KMS-11 (cell line): ENCODE measurements around the gene KRTAP13-3.

Source experiments
- H2AFZ ChIP-seq: fragments of 200-600 bp; sonication (generic); 2 replicates; pipeline ENCODE4 v1.6.1; 2016; ENCODE audit warnings: antibody characterized with exemption, mixed run types, low read depth
- H3K27ac ChIP-seq: fragments of 200-600 bp; sonication (generic); 2 replicates; pipeline ENCODE4 v1.6.1; 2016; ENCODE audit warnings: mild to moderate bottlenecking, mixed run types
- H3K27me3 ChIP-seq: fragments of 200-600 bp; sonication (generic); 2 replicates; pipeline ENCODE4 v1.6.1; 2017; ENCODE audit warnings: mild to moderate bottlenecking, low read depth, mixed run types, moderate library complexity; ENCODE audit not compliant: insufficient read depth
- H3K36me3 ChIP-seq: fragments of 200-600 bp; sonication (generic); 2 replicates; pipeline ENCODE4 v1.6.1; 2017; ENCODE audit warnings: mild to moderate bottlenecking, mixed run types; ENCODE audit not compliant: insufficient read depth
- H3K4me1 ChIP-seq: fragments of 200-600 bp; sonication (generic); 2 replicates; pipeline ENCODE4 v1.6.1; 2016; ENCODE audit warnings: mild to moderate bottlenecking, low read depth, mixed run types; ENCODE audit not compliant: poor library complexity, severe bottlenecking
- H3K4me2 ChIP-seq: fragments of 200-600 bp; sonication (generic); 2 replicates; pipeline ENCODE4 v1.7.0; 2016; ENCODE audit warnings: mild to moderate bottlenecking, mixed run types
- H3K4me3 ChIP-seq: fragments of 200-600 bp; sonication (generic); IDR thresholded peaks from 2 replicates; pipeline ENCODE4 v1.6.1; 2017; ENCODE audit warnings: low read depth, low read length, mixed read lengths; ENCODE audit not compliant: insufficient read depth
- H3K79me2 ChIP-seq: fragments of 200-600 bp; sonication (generic); 2 replicates; pipeline ENCODE4 v1.6.1; 2016; ENCODE audit warnings: low read depth, mixed run types; ENCODE audit not compliant: insufficient read depth
- H3K9ac ChIP-seq: fragments of 200-600 bp; sonication (generic); 2 replicates; pipeline ENCODE4 v1.6.1; 2016; ENCODE audit warnings: mild to moderate bottlenecking, mixed run types
- H4K20me1 ChIP-seq: fragments of 200-600 bp; sonication (generic); 2 replicates; pipeline ENCODE4 v1.6.1; 2016; ENCODE audit warnings: mild to moderate bottlenecking, mixed run types; ENCODE audit not compliant: insufficient read depth
- TF ChIP-seq, protein P1 (sequence below): fragments of 200-600 bp; sonication (generic); conservative IDR thresholded peaks from 2 replicates; pipeline ENCODE4 v1.6.1; 2017; ENCODE audit warnings: low read depth, mild to moderate bottlenecking, antibody characterized with exemption, low read length, moderate library complexity, mixed read lengths

KRTAP13-3 gene

DNA sequence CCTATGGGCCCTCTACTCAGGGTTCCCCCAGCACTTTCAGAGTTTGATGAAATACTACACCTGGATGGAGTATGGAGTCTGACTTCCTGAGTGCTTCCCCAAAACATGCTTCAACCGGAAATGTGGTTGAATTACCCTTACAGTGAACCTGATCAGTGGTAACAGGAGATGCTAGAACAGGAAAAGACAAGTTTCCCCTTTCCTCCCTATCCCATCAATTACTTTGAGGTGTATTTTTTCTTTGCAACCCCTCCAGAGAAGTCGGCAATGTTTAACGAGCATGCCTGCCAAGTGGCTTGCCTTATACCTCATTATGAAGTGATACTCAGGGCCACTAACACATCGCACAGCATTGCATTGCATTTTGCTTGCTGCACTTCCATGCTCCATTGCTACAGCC lies 21.3 kb upstream of the KRTAP13-3 start:
- H3K36me3 ChIP-seq, result no peaks in the 10 kb centered on the region
- H3K9ac ChIP-seq, result no peak overlapping the region
- TF ChIP-seq, protein P1, sequence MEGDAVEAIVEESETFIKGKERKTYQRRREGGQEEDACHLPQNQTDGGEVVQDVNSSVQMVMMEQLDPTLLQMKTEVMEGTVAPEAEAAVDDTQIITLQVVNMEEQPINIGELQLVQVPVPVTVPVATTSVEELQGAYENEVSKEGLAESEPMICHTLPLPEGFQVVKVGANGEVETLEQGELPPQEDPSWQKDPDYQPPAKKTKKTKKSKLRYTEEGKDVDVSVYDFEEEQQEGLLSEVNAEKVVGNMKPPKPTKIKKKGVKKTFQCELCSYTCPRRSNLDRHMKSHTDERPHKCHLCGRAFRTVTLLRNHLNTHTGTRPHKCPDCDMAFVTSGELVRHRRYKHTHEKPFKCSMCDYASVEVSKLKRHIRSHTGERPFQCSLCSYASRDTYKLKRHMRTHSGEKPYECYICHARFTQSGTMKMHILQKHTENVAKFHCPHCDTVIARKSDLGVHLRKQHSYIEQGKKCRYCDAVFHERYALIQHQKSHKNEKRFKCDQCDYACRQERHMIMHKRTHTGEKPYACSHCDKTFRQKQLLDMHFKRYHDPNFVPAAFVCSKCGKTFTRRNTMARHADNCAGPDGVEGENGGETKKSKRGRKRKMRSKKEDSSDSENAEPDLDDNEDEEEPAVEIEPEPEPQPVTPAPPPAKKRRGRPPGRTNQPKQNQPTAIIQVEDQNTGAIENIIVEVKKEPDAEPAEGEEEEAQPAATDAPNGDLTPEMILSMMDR, result no peak
- H3K4me1 ChIP-seq, result no peaks in the 10 kb centered on the region
- H3K4me2 ChIP-seq, result no peak overlapping the region
- H4K20me1 ChIP-seq, result no peaks in the 10 kb centered on the region
- no peak overlapping the region for H2AFZ ChIP-seq
- no peaks in the 10 kb centered on the region for H3K79me2 ChIP-seq
- no peaks in the 10 kb centered on the region for H3K27me3 ChIP-seq
- no peak overlapping the region for H3K4me3 ChIP-seq
- no peak overlapping the region for H3K27ac ChIP-seq

DNA sequence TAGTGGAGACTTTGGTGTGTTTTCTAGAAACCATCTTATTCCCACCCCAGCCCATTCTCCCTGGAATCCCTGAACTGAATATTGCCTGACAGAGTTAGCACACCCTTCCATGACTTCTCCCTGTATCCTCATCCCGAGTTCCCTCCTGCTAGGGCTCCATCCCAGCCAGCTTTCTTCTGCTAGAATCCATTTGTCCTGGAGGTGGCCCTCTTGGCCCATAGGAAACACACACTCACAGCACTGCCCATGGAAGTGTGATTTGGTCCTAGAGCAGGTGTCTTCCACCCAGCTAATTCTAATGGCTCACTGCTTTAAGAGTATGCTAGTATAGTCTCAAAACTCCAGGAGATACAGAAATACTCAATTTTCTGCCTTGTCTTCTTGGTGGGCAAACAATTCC lies 18.5 kb upstream of the KRTAP13-3 start:
- no peaks in the 10 kb centered on the region for H3K4me1 ChIP-seq
- no peak overlapping the region for H2AFZ ChIP-seq
- TF ChIP-seq, protein P1, result no peak
- H3K9ac ChIP-seq, result no peak overlapping the region
- no peaks in the 10 kb centered on the region for H4K20me1 ChIP-seq
- no peaks in the 10 kb centered on the region for H3K36me3 ChIP-seq
- H3K27me3 ChIP-seq, result no peaks in the 10 kb centered on the region
- no peaks in the 10 kb centered on the region for H3K79me2 ChIP-seq
- no peak overlapping the region for H3K4me2 ChIP-seq
- H3K27ac ChIP-seq, result no peak overlapping the region
- H3K4me3 ChIP-seq, result no peak overlapping the region

DNA sequence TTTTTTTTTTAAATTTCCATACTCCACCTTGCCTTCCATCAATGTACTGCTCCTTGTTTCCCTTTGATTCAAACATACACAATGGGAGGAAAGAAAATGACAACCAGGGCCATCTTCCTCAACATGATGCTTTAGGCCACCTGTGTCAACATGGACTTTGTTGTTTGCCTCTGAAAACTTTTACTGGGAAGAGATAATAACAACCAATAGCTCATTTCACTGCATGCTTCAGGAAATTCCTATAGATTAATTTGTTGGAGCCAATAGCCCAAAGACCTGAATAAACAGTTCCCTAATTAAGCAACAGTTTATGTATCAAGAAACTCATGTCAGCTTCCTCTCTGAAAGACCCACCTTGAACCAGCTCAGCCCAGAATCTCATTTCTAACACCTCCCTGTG lies 17.5 kb upstream of the KRTAP13-3 start:
- Histone ChIP-seq H3K36me3 (no peaks in the 10 kb centered on the region), H4K20me1 (no peaks in the 10 kb centered on the region), H3K27me3 (no peaks in the 10 kb centered on the region), H3K79me2 (no peaks in the 10 kb centered on the region), H3K4me2 (no peak overlapping the region), H3K4me1 (no peaks in the 10 kb centered on the region), H3K27ac (no peak overlapping the region), H3K4me3 (no peak overlapping the region), H2AFZ (no peak overlapping the region), H3K9ac (no peak overlapping the region)
- TF ChIP-seq, protein P1, result no peak

DNA sequence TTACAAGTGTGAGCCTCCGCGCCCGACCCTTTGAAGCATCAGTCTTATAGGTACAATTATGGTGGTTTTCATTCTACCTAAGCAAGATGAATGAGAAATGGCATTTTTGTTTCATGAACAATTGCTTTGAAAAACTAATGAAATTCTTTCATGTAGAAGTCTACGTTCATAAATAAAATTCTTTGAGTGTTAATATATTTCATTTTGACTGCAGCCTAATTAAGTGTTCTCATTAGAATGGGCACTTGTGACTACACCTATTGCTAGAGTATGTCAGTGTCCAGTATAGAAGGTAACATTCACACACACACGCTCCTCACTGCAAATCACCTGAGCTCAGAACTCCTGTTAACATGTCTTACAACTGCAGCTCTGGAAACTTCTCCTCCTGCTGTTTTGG lies 14.2 kb upstream of the KRTAP13-3 start, which contains the start of gene KRTAP15-1:
TSS of gene KRTAP15-1 (plus strand) at position 301 of the 400 bp plus-strand sequence. CDS start at position 354, 53 bp downstream.
- TF ChIP-seq, protein P1, result no peak
- H3K4me1 ChIP-seq, result no peaks in the 10 kb centered on the region
- H2AFZ ChIP-seq, result no peak within 1 kb of the TSS
- H3K79me2 ChIP-seq, result no peaks in the 10 kb centered on the region
- H3K4me2 ChIP-seq, result no peak within 1 kb of the TSS
- H3K9ac ChIP-seq, result no peak within 1 kb of the TSS
- H4K20me1 ChIP-seq, result no peaks in the 10 kb centered on the region
- H3K27me3 ChIP-seq, result no peaks in the 10 kb centered on the region
- no peak within 1 kb of the TSS for H3K4me3 ChIP-seq
- H3K36me3 ChIP-seq, result no peaks in the 10 kb centered on the region
- no peak within 1 kb of the TSS for H3K27ac ChIP-seq
